RWPE1 (cell line): ENCODE measurements around the gene RP9.
A peak's percentile ranks its signal among the peaks of the same experiment; 100 is the strongest.

Experiments used
- CTCF ChIA-PET: fragments of 350-600 bp; sonication (Branson Sonifier 250); formaldehyde crosslinking; extraction: SDS; loops from one replicate; lab custom pipeline; 2021; lab: Yijun Ruan, JAX
- POLR2A ChIA-PET: fragments of 400-600 bp; formaldehyde crosslinking; extraction: SDS; loops from one replicate; lab custom pipeline; 2020; ENCODE audit warnings: antibody characterized with exemption; ENCODE audit not compliant: low non-redundant PET; lab: Yijun Ruan, JAX
- DNase-seq: peaks from one replicate; pipeline ENCODE4 v3.0.0; 2012; ENCODE audit warnings: low spot score
- H3K27ac ChIP-seq: fragments of 450-650 bp; 2 replicates; pipeline ENCODE4 v1.5.1; 2017
- TF ChIP-seq, protein P1 (sequence below): fragments of 450-650 bp; conservative IDR thresholded peaks from 2 replicates; pipeline ENCODE4 v1.5.1; 2017; ENCODE audit warnings: low read depth, mild to moderate bottlenecking

Gene RP9

DNA sequence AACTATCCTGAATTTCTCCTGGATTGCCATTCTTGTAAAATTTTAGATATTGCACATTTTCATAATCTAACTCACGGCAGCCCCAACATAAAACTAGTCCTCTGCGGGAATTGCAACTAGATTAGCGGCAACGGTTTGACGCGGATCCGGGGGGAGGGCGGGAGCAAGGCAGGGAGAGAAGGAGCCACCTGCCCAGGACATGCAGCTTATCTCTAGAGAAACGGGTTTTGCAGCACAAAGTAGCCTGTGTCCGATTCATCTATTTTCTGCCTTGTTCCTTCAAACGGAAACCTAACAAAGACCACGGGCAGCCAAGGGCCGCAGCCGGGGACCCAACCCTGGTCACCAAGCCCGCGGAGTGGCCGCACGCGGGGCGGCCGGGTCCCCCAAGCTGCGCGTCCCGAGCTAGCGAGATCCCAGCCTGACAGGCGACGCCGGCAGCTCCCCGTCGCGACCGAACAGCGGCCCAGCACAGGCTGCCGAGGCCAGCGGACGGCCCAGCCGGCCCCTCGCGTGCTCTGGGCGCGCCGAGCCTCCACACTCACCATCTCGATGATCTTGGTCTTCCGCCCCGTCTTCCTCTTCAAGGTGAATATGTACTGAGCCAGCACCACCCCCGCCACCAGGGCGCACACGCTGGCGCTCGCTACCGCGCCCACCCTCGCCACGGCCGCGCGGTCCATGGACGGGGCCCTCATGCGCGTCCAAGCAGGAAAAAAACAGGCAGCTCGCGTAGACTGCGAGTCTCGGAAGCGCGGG is 47.0 kb downstream of the RP9 start, which contains the start of gene NT5C3A:
NT5C3A (minus strand) TSS at position 754 of the 759 bp plus-strand sequence; CDS start at position 683, 71 bp downstream.
- POLR2A ChIA-PET = interaction anchor here (0.5 to 1.3 kb wide), 3 partner anchors 19 to 173 kb away, joined by 3 to 5 read pairs (median 3); no protein-coding TSS in a partner anchor
- TF ChIP-seq, protein P1, sequence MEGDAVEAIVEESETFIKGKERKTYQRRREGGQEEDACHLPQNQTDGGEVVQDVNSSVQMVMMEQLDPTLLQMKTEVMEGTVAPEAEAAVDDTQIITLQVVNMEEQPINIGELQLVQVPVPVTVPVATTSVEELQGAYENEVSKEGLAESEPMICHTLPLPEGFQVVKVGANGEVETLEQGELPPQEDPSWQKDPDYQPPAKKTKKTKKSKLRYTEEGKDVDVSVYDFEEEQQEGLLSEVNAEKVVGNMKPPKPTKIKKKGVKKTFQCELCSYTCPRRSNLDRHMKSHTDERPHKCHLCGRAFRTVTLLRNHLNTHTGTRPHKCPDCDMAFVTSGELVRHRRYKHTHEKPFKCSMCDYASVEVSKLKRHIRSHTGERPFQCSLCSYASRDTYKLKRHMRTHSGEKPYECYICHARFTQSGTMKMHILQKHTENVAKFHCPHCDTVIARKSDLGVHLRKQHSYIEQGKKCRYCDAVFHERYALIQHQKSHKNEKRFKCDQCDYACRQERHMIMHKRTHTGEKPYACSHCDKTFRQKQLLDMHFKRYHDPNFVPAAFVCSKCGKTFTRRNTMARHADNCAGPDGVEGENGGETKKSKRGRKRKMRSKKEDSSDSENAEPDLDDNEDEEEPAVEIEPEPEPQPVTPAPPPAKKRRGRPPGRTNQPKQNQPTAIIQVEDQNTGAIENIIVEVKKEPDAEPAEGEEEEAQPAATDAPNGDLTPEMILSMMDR = no peak
- H3K27ac ChIP-seq = peak within 1 kb of the TSS; percentile 95
- CTCF ChIA-PET = interaction anchor here (0.6 kb wide), 1 partner anchor 19 kb away, joined by 3 read pairs; no protein-coding TSS in a partner anchor
- peak; percentile 70 for DNase-seq

DNA sequence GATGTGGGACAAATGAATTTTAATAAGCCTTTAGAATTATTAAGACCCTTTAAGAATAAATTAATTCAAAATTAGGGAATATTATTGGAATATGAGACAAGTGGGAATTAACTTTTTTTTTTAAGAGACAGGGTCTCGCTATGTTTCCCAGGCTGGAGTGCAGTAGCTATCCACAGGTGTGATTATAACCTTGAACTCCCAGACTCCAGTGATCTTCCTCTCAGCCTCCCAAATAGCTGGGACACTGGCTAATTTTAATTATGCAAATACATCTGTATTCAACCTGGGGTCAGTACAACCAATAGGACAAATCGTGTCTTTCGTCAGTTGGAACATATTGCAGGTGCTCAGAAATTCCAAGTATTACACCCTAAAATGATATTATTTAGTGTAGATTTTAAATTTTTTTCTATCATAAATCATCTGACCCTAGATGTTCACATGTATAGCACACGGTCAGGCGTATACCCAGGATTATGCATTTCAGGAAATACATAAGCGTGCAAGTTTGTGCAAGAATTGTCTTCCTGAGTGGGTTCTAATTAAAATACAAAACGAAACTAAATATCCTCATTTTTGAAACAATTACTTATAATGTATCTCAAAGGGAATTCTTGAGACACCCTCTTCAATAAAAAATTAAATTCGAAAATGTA is 47.8 kb downstream of the RP9 start:
- peak overlapping the region; percentile 95 for H3K27ac ChIP-seq
- CTCF ChIA-PET = interaction anchor here (1.2 kb wide), 2 partner anchors 9 to 47 kb away, joined by 3 read pairs; no protein-coding TSS in a partner anchor
- POLR2A ChIA-PET = no interaction called here
- TF ChIP-seq, protein P1 = no peak
- DNase-seq = no peak

DNA sequence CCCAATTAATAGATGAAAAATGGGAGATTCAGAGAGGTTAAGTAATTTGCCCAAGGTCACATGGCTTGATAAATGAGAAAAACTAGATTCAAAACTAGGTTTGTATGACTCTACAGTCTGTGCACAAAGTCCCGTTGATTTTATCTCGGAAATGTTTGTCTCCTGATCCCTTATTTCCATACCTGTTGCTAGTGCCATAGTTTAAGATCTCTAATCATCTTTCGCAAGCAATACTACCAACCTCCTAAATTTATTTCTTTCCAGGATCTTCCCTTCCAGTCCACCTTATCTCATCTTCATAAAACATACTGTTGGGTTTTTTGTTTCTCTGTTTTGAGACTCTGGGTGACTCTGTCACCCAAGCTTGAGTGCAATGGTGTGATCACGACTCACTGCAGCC is 49.6 kb downstream of the RP9 start:
- CTCF ChIA-PET = no interaction called here
- no peak for DNase-seq
- POLR2A ChIA-PET = no interaction called here
- TF ChIP-seq, protein P1 = no peak
- H3K27ac ChIP-seq = no peak overlapping the region

DNA sequence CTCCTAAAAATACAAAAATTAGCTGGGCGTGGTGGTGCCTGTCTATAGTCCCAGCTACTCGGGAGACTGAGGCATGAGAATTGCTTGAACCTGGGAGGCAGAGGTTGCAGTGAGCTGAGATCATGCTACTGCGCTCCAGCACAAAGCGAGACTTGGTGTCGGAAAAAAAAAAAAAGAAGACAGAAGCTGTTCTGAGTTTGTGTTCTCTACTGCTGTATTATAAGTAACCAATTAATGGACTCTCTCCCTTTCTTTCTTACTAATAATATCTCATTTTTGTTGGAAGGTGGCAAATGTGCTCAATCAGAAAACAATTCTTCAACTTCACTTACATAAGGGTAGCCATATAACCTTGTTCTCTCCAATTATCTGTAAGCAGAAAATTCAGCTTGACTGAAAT is 54.0 kb downstream of the RP9 start:
- H3K27ac ChIP-seq = no peak overlapping the region
- TF ChIP-seq, protein P1 = no peak
- ChIA-PET POLR2A (no interaction called here), CTCF (interaction anchor here (0.7 kb wide), 1 partner anchor 53 kb away, joined by 3 read pairs; no protein-coding TSS in a partner anchor)
- no peak for DNase-seq

DNA sequence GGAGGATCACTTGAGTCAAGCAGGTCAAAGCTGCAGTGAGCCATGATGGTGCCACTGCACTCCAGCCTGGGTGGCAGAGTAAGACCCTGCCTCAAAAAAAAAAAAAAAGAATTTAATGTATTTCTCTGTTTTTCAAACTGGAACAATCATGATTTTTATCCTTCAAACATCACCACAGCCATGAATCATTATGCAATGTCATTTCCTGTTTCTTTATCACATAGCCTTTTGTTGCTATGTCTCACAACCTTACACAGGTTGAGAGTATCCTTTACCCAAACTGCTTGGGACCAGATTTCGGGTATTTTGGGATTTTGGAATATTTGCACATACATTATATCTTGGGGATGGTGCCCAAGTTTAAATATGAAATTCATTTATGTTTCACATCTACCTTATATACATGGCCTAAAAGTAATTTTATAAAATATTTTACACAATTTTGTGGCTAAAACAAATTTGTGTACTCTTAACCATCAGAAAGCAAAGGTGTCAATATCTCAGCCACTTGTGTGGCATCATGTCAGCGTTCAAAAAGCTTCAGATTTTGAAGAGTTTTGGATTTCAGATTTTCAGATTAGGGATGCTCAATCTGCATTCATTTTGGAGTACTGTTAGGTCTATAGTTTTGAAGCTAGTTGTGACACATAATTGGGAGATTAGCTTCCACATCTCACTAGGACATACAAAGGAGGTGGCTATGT is 54.8 kb downstream of the RP9 start:
- POLR2A ChIA-PET = no interaction called here
- peak; percentile 26 for DNase-seq
- TF ChIP-seq, protein P1 = no peak
- H3K27ac ChIP-seq = no peak overlapping the region
- CTCF ChIA-PET = no interaction called here

DNA sequence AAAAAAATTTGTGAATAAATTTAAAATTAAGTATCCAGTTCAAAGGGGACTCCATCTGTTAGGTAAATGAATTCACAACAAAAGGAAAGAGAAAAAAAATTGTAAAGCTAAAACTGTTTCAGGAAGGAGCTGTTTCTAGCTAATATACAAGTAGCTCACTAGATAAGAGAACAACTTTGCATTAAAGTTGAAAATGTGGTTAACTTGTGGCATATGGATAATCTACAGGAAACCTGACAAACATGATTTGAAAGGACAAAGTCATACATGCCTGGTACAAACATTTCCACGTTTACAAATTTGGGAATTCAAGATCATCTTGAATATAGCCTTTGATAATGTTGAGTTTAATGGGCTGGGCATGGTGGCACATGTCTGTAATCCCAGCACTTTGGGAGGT is 55.5 kb downstream of the RP9 start:
- ChIA-PET POLR2A (no interaction called here), CTCF (interaction anchor here (0.7 kb wide), 1 partner anchor 54 kb away, joined by 3 read pairs; no protein-coding TSS in a partner anchor)
- TF ChIP-seq, protein P1 = no peak
- no peak for DNase-seq
- no peak overlapping the region for H3K27ac ChIP-seq
